Neural progenitor cell (in vitro differentiated cells): ENCODE measurements around the gene HSPA12A. TPM values are rescaled to one million over a fixed set of nuclear protein-coding genes. Genes with fewer than 3 reads are reported as not detected.

ENCODE experiments used
- DNase-seq: peaks from one replicate; pipeline ENCODE4 v3.0.0-alpha.2; 2016; ENCODE audit warnings: low spot score
- H2AFZ ChIP-seq: fragments of 200-600 bp; sonication (generic); replicated peaks from 2 replicates; pipeline ENCODE4 v1.6.1; 2016; ENCODE audit warnings: antibody characterized with exemption
- H3F3A ChIP-seq: fragments of 200-600 bp; sonication (generic); 2 replicates; pipeline ENCODE4 v1.6.1; 2016; ENCODE audit warnings: antibody characterized with exemption, low read depth
- H3K27ac ChIP-seq: fragments of 200-600 bp; sonication (generic); 2 replicates; pipeline ENCODE4 v1.5.1; 2016; ENCODE audit warnings: mild to moderate bottlenecking
- H3K27me3 ChIP-seq: fragments of 200-600 bp; sonication (generic); 2 replicates; pipeline ENCODE4 v1.6.1; 2016; ENCODE audit warnings: mild to moderate bottlenecking, moderate library complexity
- H3K36me3 ChIP-seq: fragments of 200-600 bp; sonication (generic); 2 replicates; pipeline ENCODE4 v1.5.1; 2016
- H3K4me1 ChIP-seq: fragments of 200-600 bp; sonication (generic); 2 replicates; pipeline ENCODE4 v1.6.1; 2016; ENCODE audit warnings: mixed run types
- H3K4me2 ChIP-seq: fragments of 200-600 bp; sonication (generic); 2 replicates; pipeline ENCODE4 v1.6.1; 2016
- H3K4me3 ChIP-seq: fragments of 200-600 bp; sonication (generic); 2 replicates; pipeline ENCODE4 v1.5.1; 2016
- H3K79me2 ChIP-seq: fragments of 200-600 bp; sonication (generic); 2 replicates; pipeline ENCODE4 v1.6.1; 2016; ENCODE audit warnings: low read depth
- H3K9ac ChIP-seq: fragments of 200-600 bp; sonication (generic); 2 replicates; pipeline ENCODE4 v1.6.1; 2016
- H3K9me3 ChIP-seq: fragments of 200-600 bp; sonication (generic); 2 replicates; pipeline ENCODE4 v1.5.1; 2016; ENCODE audit warnings: low read depth
- H4K20me1 ChIP-seq: fragments of 200-600 bp; sonication (generic); 2 replicates; pipeline ENCODE4 v1.6.1; 2016; ENCODE audit warnings: low read depth
- H3K27ac Mint-ChIP-seq: 3 replicates; pipeline ENCODE4 v1.8.0; 2021; ENCODE audit warnings: mixed read lengths
- H3K27me3 Mint-ChIP-seq: 2 replicates; pipeline ENCODE4 v1.8.0; 2022; ENCODE audit warnings: low read depth, mild to moderate bottlenecking, inconsistent platforms, moderate library complexity, mixed read lengths; ENCODE audit not compliant: insufficient read depth
- H3K36me3 Mint-ChIP-seq: 3 replicates; pipeline ENCODE4 v1.8.0; 2021; ENCODE audit warnings: mixed read lengths
- H3K4me1 Mint-ChIP-seq: 3 replicates; pipeline ENCODE4 v1.8.0; 2021; ENCODE audit warnings: mixed read lengths
- H3K4me3 Mint-ChIP-seq: 3 replicates; pipeline ENCODE4 v1.8.0; 2021; ENCODE audit warnings: mild to moderate bottlenecking, moderate library complexity, mixed read lengths
- H3K9me3 Mint-ChIP-seq: 3 replicates; pipeline ENCODE4 v1.8.0; 2020; ENCODE audit warnings: mixed read lengths
- CTCF ChIP-seq: fragments of 200-600 bp; sonication (generic); IDR thresholded peaks from 2 replicates; pipeline ENCODE4 v1.5.1; 2017; ENCODE audit warnings: antibody characterized with exemption, mild to moderate bottlenecking
- EZH2 ChIP-seq: fragments of 200-600 bp; sonication (generic); IDR thresholded peaks from 2 replicates; pipeline ENCODE4 v1.6.1; 2017; ENCODE audit warnings: antibody characterized with exemption, mild to moderate bottlenecking, moderate library complexity
- EZH2phosphoT487 ChIP-seq: fragments of 200-600 bp; sonication (generic); IDR thresholded peaks from 2 replicates; pipeline ENCODE4 v1.6.1; 2017; ENCODE audit warnings: antibody characterized with exemption
- total RNA-seq: library from RNA; depleted of rRNA; stranded (reverse); fragments of >200 nt; gene quantifications from 2 replicates; pipeline ENCODE4 v1.2.3, GENCODE V29; 2015; ENCODE audit warnings: low replicate concordance

Gene HSPA12A
- total RNA-seq, 1 donor from 2014 or later = 5.6 TPM

DNA sequence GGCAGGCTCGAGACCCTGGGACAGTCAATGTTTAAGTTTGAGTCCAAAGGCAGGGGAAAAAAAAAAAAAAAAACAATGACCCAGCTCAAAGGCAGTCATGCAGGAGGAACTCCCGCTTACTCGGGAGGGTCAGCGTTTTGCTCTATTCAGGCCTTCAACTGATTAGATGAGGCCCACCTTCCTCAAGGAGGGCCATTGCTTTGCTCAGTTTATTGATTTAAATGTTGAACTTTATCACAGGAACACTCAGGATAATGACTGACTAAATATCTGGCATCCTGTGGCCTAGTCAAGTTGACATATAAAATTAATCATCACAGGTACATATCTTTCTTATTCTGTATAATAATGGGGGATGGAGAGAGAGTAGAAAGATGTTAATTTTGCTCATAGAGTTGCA, 52.6 kb downstream of the HSPA12A start:
- Histone ChIP-seq H3F3A (no peaks in the 10 kb centered on the region), H3K4me3 (no peak overlapping the region), H3K4me2 (no peak overlapping the region), H2AFZ (no peak overlapping the region), H3K27ac (no peak overlapping the region), H3K4me1 (peaks cover 6% of the 10 kb centered on the region), H3K79me2 (no peaks in the 10 kb centered on the region), H3K9me3 (no peaks in the 10 kb centered on the region), H3K36me3 (no peaks in the 10 kb centered on the region), H3K27me3 (peaks cover 9% of the 10 kb centered on the region), H4K20me1 (no peaks in the 10 kb centered on the region), H3K9ac (no peak overlapping the region)
- Mint-ChIP-seq H3K27ac (no peak overlapping the region), H3K4me1 (peaks cover 25% of the 10 kb centered on the region), H3K36me3 (no peaks in the 10 kb centered on the region), H3K4me3 (no peak overlapping the region), H3K27me3 (peaks cover 10% of the 10 kb centered on the region), H3K9me3 (no peaks in the 10 kb centered on the region)
- no peak for TF ChIP-seq EZH2phosphoT487
- no peak for TF ChIP-seq EZH2
- TF ChIP-seq CTCF = no peak
- DNase-seq = no peak

GRCh38 chr10:116688741-116689495, 53.4 kb downstream of the HSPA12A start:
- Histone ChIP-seq H3K4me2 (no peak overlapping the region), H3K36me3 (no peaks in the 10 kb centered on the region), H3K4me1 (no peaks in the 10 kb centered on the region), H2AFZ (no peak overlapping the region), H3K27me3 (peaks cover 5% of the 10 kb centered on the region), H3K9me3 (no peaks in the 10 kb centered on the region), H3K79me2 (no peaks in the 10 kb centered on the region), H3K4me3 (no peak overlapping the region), H4K20me1 (no peaks in the 10 kb centered on the region), H3F3A (no peaks in the 10 kb centered on the region), H3K27ac (no peak overlapping the region), H3K9ac (no peak overlapping the region)
- Mint-ChIP-seq H3K27me3 (peaks cover 10% of the 10 kb centered on the region), H3K9me3 (no peaks in the 10 kb centered on the region), H3K4me3 (no peak overlapping the region), H3K4me1 (peaks cover 17% of the 10 kb centered on the region), H3K36me3 (no peaks in the 10 kb centered on the region), H3K27ac (no peak overlapping the region)
- DNase-seq = no peak
- no peak for TF ChIP-seq CTCF
- TF ChIP-seq EZH2phosphoT487 = no peak
- no peak for TF ChIP-seq EZH2

- no peak overlapping the region for H3K4me3 ChIP-seq
- H3K27me3 Mint-ChIP-seq = peaks cover 10% of the 10 kb centered on the region
- H3K4me2 ChIP-seq = no peak overlapping the region
- H3K27me3 ChIP-seq = peaks cover 3% of the 10 kb centered on the region
- H3K4me3 Mint-ChIP-seq = no peak overlapping the region
- TF ChIP-seq EZH2 = no peak
- TF ChIP-seq EZH2phosphoT487 = no peak
- no peak for TF ChIP-seq CTCF
- H3K36me3 ChIP-seq = no peaks in the 10 kb centered on the region
- no peaks in the 10 kb centered on the region for H4K20me1 ChIP-seq
- no peak overlapping the region for H3K9ac ChIP-seq
- DNase-seq = no peak
- H2AFZ ChIP-seq = no peak overlapping the region
- no peaks in the 10 kb centered on the region for H3F3A ChIP-seq
- H3K36me3 Mint-ChIP-seq = no peaks in the 10 kb centered on the region
- H3K4me1 Mint-ChIP-seq = peaks cover 15% of the 10 kb centered on the region
- no peaks in the 10 kb centered on the region for H3K9me3 Mint-ChIP-seq
- no peaks in the 10 kb centered on the region for H3K9me3 ChIP-seq
- H3K27ac Mint-ChIP-seq = no peak overlapping the region
- no peak overlapping the region for H3K27ac ChIP-seq
- no peaks in the 10 kb centered on the region for H3K4me1 ChIP-seq
- H3K79me2 ChIP-seq = no peaks in the 10 kb centered on the region
These were observed 54.1 kb downstream of the HSPA12A start for GRCh38 chr10:116688241-116688711.
